Stomach (tissue), 9 donors: ENCODE measurements around the gene DEPDC4. TPM values are rescaled to one million over a fixed set of nuclear protein-coding genes. Genes with fewer than 3 reads are reported as not detected.
"Not testable (repeated sequence)": the region's sequence is repeated elsewhere in the genome, so short reads cannot be mapped to it uniquely, and the experiment has no call there.

ENCODE experiments used
- DNase-seq, 2 donors: peaks; one replicate each; pipeline versions ENCODE4 v3.0.0 to v3.0.0-alpha.2; 2013 to 2019
- H3K27ac ChIP-seq, 5 donors: fragments of 200-600 bp in 4 of 5; sonication (generic) in 4 of 5; one replicate each; pipeline ENCODE4 v1.5.1; 2013 to 2019; ENCODE audit warnings: mild to moderate bottlenecking in 1 of 5, moderate library complexity in 1 of 5
- H3K27me3 ChIP-seq, 3 donors: fragments of 200-600 bp; sonication (generic); one replicate each; pipeline ENCODE4 v1.5.1; 2017 to 2019; ENCODE audit warnings: mixed run types in 1 of 3
- H3K36me3 ChIP-seq, 4 donors: fragments of 200-600 bp; sonication (generic); 1 replicate in 3 of 4; 2 replicates in 1 of 4; pipeline ENCODE4 v1.5.1; 2016 to 2019
- H3K4me1 ChIP-seq, 4 donors: fragments of 200-600 bp; sonication (generic); one replicate each; pipeline ENCODE4 v1.5.1; 2016 to 2019
- H3K4me3 ChIP-seq, 4 donors: fragments of 200-600 bp; sonication (generic) in 3 of 4; one replicate each; pipeline ENCODE4 v1.5.1; 2016 to 2019; ENCODE audit warnings: mild to moderate bottlenecking in 1 of 4
- H3K9me3 ChIP-seq, 4 donors: fragments of 200-600 bp; sonication (generic); one replicate each; pipeline ENCODE4 v1.5.1; 2016 to 2019
- CTCF ChIP-seq, 7 experiments: fragments of 450-650 bp in 4 of 7; fragments of 200-600 bp in 3 of 7; sonication (generic) in 3 of 7; IDR thresholded peaks; one replicate each; pipeline ENCODE4 v1.5.1; 2016 to 2019; ENCODE audit warnings: antibody characterized with exemption in 7 of 7, control low read depth in 2 of 7, mild to moderate bottlenecking in 1 of 7
- EP300 ChIP-seq: sonication (generic); formaldehyde crosslinking; IDR thresholded peaks from one replicate; pipeline ENCODE4 v1.6.1; 2017; ENCODE audit warnings: antibody characterized with exemption
- POLR2A ChIP-seq, 4 donors: fragments of 450-650 bp; IDR thresholded peaks; one replicate each; pipeline ENCODE4 v1.6.1; 2016; ENCODE audit warnings: antibody characterized with exemption in 4 of 4, control low read depth in 2 of 4, mild to moderate bottlenecking in 1 of 4, moderate library complexity in 1 of 4
- POLR2AphosphoS5 ChIP-seq, 3 donors: sonication (generic); formaldehyde crosslinking; IDR thresholded peaks; one replicate each; pipeline ENCODE4 v1.6.1; 2016; ENCODE audit warnings: antibody characterized with exemption in 3 of 3
- WGBS, 5 donors: extraction: QIAGEN DNeasy Blood & Tissue Kit in 3 of 5; methylation state at CpG; one replicate each; pipeline versions ENCODE4 v1.1.5 to v1.1.7; 2013 to 2018; 5-methylcytosine and 5-hydroxymethylcytosine counted together
- intact Hi-C: fragments of 100-400 bp; cut with DNase I; formaldehyde crosslinking; loops from one replicate; pipeline ENCODE4 v1.15.1; 2023; ENCODE audit warnings: low total_unique reads
- polyA plus RNA-seq, 3 donors: library from polyadenylated mRNA; stranded (reverse); fragments of 200-250 nt; gene quantifications; one replicate each; pipeline ENCODE4 v1.2.3, GENCODE V29; 2013
- total RNA-seq, 5 donors: library from RNA; depleted of rRNA; stranded (reverse); fragments of >200 nt; gene quantifications; one replicate each; pipeline versions ENCODE4 v1.1.0 to v1.2.3, GENCODE V29; 2014 to 2016
- donor health status: healthy with polysubstance abuse.
- donor health status: Bipolar disorder and iron deficiency.
- donor health status: healthy.

The DEPDC4 gene
- total and polyA plus RNA-seq, 8 donors, result 0.48 to 3.1 (median 0.55) TPM; not detected in 3

- H3K36me3 ChIP-seq, result peaks cover 5 to 50% (median 36%) of the 10 kb centered on the region in 4 donors
- 76 to 92% (median 85%) methylated on average over 5 of the region's 5 CpGs for WGBS, 5 donors
Measured at GRCh38 chr12:100289038-100289437, 22.2 kb upstream of the DEPDC4 start.

GRCh38 chr12:100284556-100284955, 17.7 kb upstream of the DEPDC4 start:
- Histone ChIP-seq H3K36me3 (peaks cover 5 to 40% (median 27%) of the 10 kb centered on the region in 4 donors), H3K4me1 (peaks cover 0 to 13% (median 4%) of the 10 kb centered on the region in 4 donors)
- DNase-seq, H3K9me3 ChIP-seq, intact Hi-C loops, H3K27ac ChIP-seq, H3K27me3 ChIP-seq, H3K4me3 ChIP-seq: not testable (repeated sequence)
- WGBS, 5 donors, result 95 to 98% (median 97%) methylated on average over 12 of the region's 12 CpGs

More at GRCh38 chr12:100289038-100289437, 22.2 kb upstream of the DEPDC4 start:
- no peaks in the 10 kb centered on the region for H3K9me3 ChIP-seq
- TF ChIP-seq POLR2A (IDR thresholded peaks at IDR 0.05) (no peak), EP300 (no peak), POLR2AphosphoS5 (IDR thresholded peaks at IDR 0.05) (no peak), CTCF (IDR thresholded peaks at IDR 0.05) (no peak)
- no peak overlapping the region for H3K4me3 ChIP-seq
- no peak for DNase-seq
- intact Hi-C loops, result no loop called here
- no peaks in the 10 kb centered on the region for H3K27me3 ChIP-seq
- peaks cover 0 to 9% (median 0%) of the 10 kb centered on the region in 4 donors for H3K4me1 ChIP-seq
- no peak overlapping the region for H3K27ac ChIP-seq

- WGBS, 5 donors, result 78 to 88% (median 85%) methylated on average over 1 of the region's 1 CpG
- no peak for DNase-seq
- H3K9me3 ChIP-seq, result no peaks in the 10 kb centered on the region
- H3K4me1 ChIP-seq, result peaks cover 0 to 32% (median 5%) of the 10 kb centered on the region in 4 donors
- TF ChIP-seq POLR2AphosphoS5 (IDR thresholded peaks at IDR 0.05) (no peak), CTCF (IDR thresholded peaks at IDR 0.05) (no peak), EP300 (no peak), POLR2A (IDR thresholded peaks at IDR 0.05) (no peak)
- H3K36me3 ChIP-seq, result peaks cover 0 to 25% (median 22%) of the 10 kb centered on the region in 4 donors
- intact Hi-C loops, result no loop called here
- H3K27ac ChIP-seq, result no peak overlapping the region
- H3K4me3 ChIP-seq, result no peak overlapping the region
- no peaks in the 10 kb centered on the region for H3K27me3 ChIP-seq
Measured at GRCh38 chr12:100279607-100280244, 12.8 kb upstream of the DEPDC4 start.

- Histone ChIP-seq H3K27ac (no peak overlapping the region), H3K4me1 (peaks cover 0 to 38% (median 8%) of the 10 kb centered on the region in 4 donors), H3K27me3 (no peaks in the 10 kb centered on the region), H3K9me3 (no peaks in the 10 kb centered on the region), H3K4me3 (no peak overlapping the region), H3K36me3 (peaks cover 0 to 20% (median 16%) of the 10 kb centered on the region in 4 donors)
- intact Hi-C loops, result no loop called here
- no peak for DNase-seq
- WGBS, 5 donors, result 94 to 98% (median 97%) methylated on average over 7 of the region's 7 CpGs
- TF ChIP-seq POLR2A (IDR thresholded peaks at IDR 0.05) (no peak), EP300 (no peak), CTCF (IDR thresholded peaks at IDR 0.05) (no peak), POLR2AphosphoS5 (IDR thresholded peaks at IDR 0.05) (no peak)
Measured at GRCh38 chr12:100279159-100279558, 12.3 kb upstream of the DEPDC4 start.

GRCh38 chr12:100274291-100274690, 7.4 kb upstream of the DEPDC4 start:
- peaks cover 0 to 6% (median 2%) of the 10 kb centered on the region in 4 donors for H3K36me3 ChIP-seq
- DNase-seq, result no peak
- H3K27me3 ChIP-seq, result no peaks in the 10 kb centered on the region
- 34 to 55% (median 39%) methylated on average over 2 of the region's 2 CpGs for WGBS, 5 donors
- TF ChIP-seq EP300, result no peak
- no peak for TF ChIP-seq CTCF (IDR thresholded peaks at IDR 0.05)
- TF ChIP-seq POLR2A (IDR thresholded peaks at IDR 0.05), result no peak
- no peak for TF ChIP-seq POLR2AphosphoS5 (IDR thresholded peaks at IDR 0.05)
- H3K27ac ChIP-seq, result no peak overlapping the region
- intact Hi-C loops, result no loop called here
- peaks cover 4 to 71% (median 37%) of the 10 kb centered on the region in 4 donors for H3K4me1 ChIP-seq
- no peak overlapping the region for H3K4me3 ChIP-seq
- H3K9me3 ChIP-seq, result no peaks in the 10 kb centered on the region
